GM23248 (cell line): Measurements from ENCODE around the gene PRR12. TPM values are rescaled to one million over a fixed set of nuclear protein-coding genes. Genes with fewer than 3 reads are reported as not detected.

ENCODE experiments used
- DNase-seq: peaks from one replicate; pipeline ENCODE4 v3.0.0-alpha.2; 2015
- H2AFZ ChIP-seq: fragments of 200-600 bp; sonication (generic); 2 replicates; pipeline ENCODE4 v1.6.1; 2016; ENCODE audit warnings: antibody characterized with exemption
- H3F3A ChIP-seq: fragments of 200-600 bp; sonication (generic); 2 replicates; pipeline ENCODE4 v1.6.1; 2016; ENCODE audit warnings: mild to moderate bottlenecking, antibody characterized with exemption, mixed run types; ENCODE audit not compliant: insufficient read depth
- H3K27ac ChIP-seq: fragments of 200-600 bp; sonication (generic); 2 replicates; pipeline ENCODE4 v1.5.1; 2016; ENCODE audit warnings: mild to moderate bottlenecking
- H3K27me3 ChIP-seq: fragments of 200-600 bp; sonication (generic); replicated peaks from 2 replicates; pipeline ENCODE4 v1.6.1; 2016; ENCODE audit warnings: mild to moderate bottlenecking; ENCODE audit not compliant: insufficient read depth
- H3K36me3 ChIP-seq: fragments of 200-600 bp; sonication (generic); 2 replicates; pipeline ENCODE4 v1.6.1; 2016; ENCODE audit warnings: low read depth, mild to moderate bottlenecking
- H3K4me1 ChIP-seq: fragments of 200-600 bp; sonication (generic); 2 replicates; pipeline ENCODE4 v1.6.1; 2016; ENCODE audit warnings: mild to moderate bottlenecking; ENCODE audit not compliant: insufficient read depth
- H3K4me2 ChIP-seq: fragments of 200-600 bp; sonication (generic); one replicate; pipeline ENCODE4 v1.6.1; 2016; ENCODE audit warnings: mild to moderate bottlenecking; ENCODE audit not compliant: unreplicated experiment
- H3K4me3 ChIP-seq: fragments of 200-600 bp; sonication (generic); 2 replicates; pipeline ENCODE4 v1.5.1; 2016; ENCODE audit warnings: mild to moderate bottlenecking
- H3K79me2 ChIP-seq: fragments of 200-600 bp; sonication (generic); 2 replicates; pipeline ENCODE4 v1.6.1; 2016; ENCODE audit warnings: mild to moderate bottlenecking; ENCODE audit not compliant: insufficient read depth
- H3K9ac ChIP-seq: fragments of 200-600 bp; sonication (generic); 2 replicates; pipeline ENCODE4 v1.6.1; 2016; ENCODE audit warnings: mild to moderate bottlenecking
- H3K9me2 ChIP-seq: fragments of 200-600 bp; sonication (generic); 2 replicates; pipeline ENCODE4 v1.6.1; 2016; ENCODE audit warnings: mixed run types, mild to moderate bottlenecking, moderate library complexity; ENCODE audit not compliant: insufficient read depth
- H3K9me3 ChIP-seq: fragments of 200-600 bp; sonication (generic); one replicate; pipeline ENCODE4 v1.6.1; 2017; ENCODE audit warnings: low read depth
- H4K20me1 ChIP-seq: fragments of 200-600 bp; sonication (generic); 2 replicates; pipeline ENCODE4 v1.6.0; 2016; ENCODE audit not compliant: insufficient read depth
- EZH2 ChIP-seq: fragments of 200-600 bp; sonication (generic); IDR thresholded peaks from 2 replicates; pipeline ENCODE4 v1.6.1; 2018; ENCODE audit warnings: antibody characterized with exemption, mild to moderate bottlenecking; ENCODE audit not compliant: insufficient read depth, poor library complexity, severe bottlenecking
- EZH2phosphoT487 ChIP-seq: fragments of 200-600 bp; sonication (generic); IDR thresholded peaks from 2 replicates; pipeline ENCODE4 v1.6.1; 2018; ENCODE audit warnings: antibody characterized with exemption, moderate library complexity, mild to moderate bottlenecking, low read depth; ENCODE audit not compliant: insufficient read depth
- WGBS, 2 experiments: methylation state at CpG; one replicate each; pipeline ENCODE4 v1.1.6; 2015 to 2017; ENCODE audit warnings: low lambda C conversion rate in 2 of 2, low coverage in 1 of 2; ENCODE audit errors: missing lambda C conversion rate in 2 of 2; 5-methylcytosine and 5-hydroxymethylcytosine counted together
- in situ Hi-C: fragments of 300-500 bp; cut with MboI; formaldehyde crosslinking; loops from 2 replicates; pipeline ENCODE4 v1.15.0; 2020
- polyA plus RNA-seq: library from polyadenylated mRNA; unstranded; fragments of >200 nt; fragmentation: Nextera tagmentation; extraction: Ambion mirVana; gene quantifications from 2 replicates; pipeline ENCODE4 v1.2.1, GENCODE V29; 2016
- total RNA-seq: library from RNA; depleted of rRNA; stranded (reverse); fragments of >200 nt; shearing (Covaris generic); gene quantifications from 2 replicates; pipeline ENCODE4 v1.2.3, GENCODE V29; 2014

PRR12 gene
- total and polyA plus RNA-seq, 2 experiments from 2014 or later, result 0.86 to 2.9 TPM

DNA sequence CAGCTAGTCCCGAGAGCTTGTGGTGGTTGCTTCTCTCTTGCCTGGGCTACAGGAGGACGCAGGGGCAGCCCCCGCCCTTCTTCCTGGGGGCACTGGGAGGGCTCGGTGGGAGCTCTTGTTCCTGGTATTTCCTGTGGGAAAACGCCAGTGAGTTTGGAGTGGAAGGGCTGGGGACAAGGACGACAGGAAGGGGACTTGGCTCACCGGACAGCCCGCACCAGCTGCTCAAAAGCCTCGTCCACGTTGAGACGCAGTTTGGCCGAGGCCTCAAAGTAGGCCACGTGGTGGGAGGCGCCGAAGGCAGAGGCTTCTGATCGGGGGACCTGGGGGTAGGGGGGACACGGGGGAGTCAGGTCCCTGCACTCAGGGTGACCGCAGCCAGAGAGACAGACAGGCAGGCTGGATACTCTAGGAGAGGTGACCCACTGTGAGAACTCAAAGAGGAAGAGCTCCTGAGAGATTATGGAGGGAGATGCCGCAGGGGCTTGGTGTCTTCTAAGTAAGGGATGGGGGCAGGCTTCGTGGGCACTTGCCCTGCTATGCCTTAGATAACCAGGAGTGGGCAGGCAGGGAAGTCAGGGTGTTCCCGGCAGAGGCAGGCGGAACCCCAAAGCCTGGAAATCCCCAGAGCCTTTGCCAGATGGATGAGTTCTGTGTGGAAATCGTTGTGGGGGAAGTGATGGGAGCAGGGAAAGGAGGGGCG, 44.7 kb downstream of the PRR12 start:
- no peaks in the 10 kb centered on the region for H3K9me2 ChIP-seq
- peaks cover 24% of the 10 kb centered on the region for H3K79me2 ChIP-seq
- no peak overlapping the region for H3K4me2 ChIP-seq
- peak; percentile 43 for DNase-seq
- in situ Hi-C loops, result no loop called here
- peaks cover 7% of the 10 kb centered on the region; the same call in 1 of the 2 replicates for H3K36me3 ChIP-seq
- TF ChIP-seq EZH2phosphoT487 (no peak), EZH2 (no peak)
- 61 to 68% methylated on average over 15 to 24 of the region's 24 CpGs for WGBS, 2 experiments
- no peaks in the 10 kb centered on the region for H3K9me3 ChIP-seq
- no peaks in the 10 kb centered on the region for H3K27me3 ChIP-seq
- H3K9ac ChIP-seq, result no peak overlapping the region
- peaks cover 4% of the 10 kb centered on the region for H3K4me1 ChIP-seq
- H3K4me3 ChIP-seq, result no peak overlapping the region
- no peak overlapping the region for H2AFZ ChIP-seq
- no peak overlapping the region for H3K27ac ChIP-seq
- no peaks in the 10 kb centered on the region for H4K20me1 ChIP-seq
- peaks cover 24% of the 10 kb centered on the region for H3F3A ChIP-seq

GRCh38 chr19:49636233-49636932, 45.4 kb downstream of the PRR12 start:
- no peaks in the 10 kb centered on the region for H3K9me2 ChIP-seq
- H3K4me1 ChIP-seq, result 0 out of 2 replicates have a peak, but pooled peaks cover 3% of the 10 kb centered on the region
- TF ChIP-seq EZH2phosphoT487, result no peak
- TF ChIP-seq EZH2, result no peak
- no peak overlapping the region for H3K9ac ChIP-seq
- no peak overlapping the region for H3K4me2 ChIP-seq
- no peak overlapping the region for H3K4me3 ChIP-seq
- H3K36me3 ChIP-seq, result peaks cover 7% of the 10 kb centered on the region; the same call in 1 of the 2 replicates
- in situ Hi-C loops, result no loop called here
- DNase-seq, result no peak
- WGBS, 2 experiments, result 85 to 89% methylated on average over 20 to 30 of the region's 30 CpGs
- no peaks in the 10 kb centered on the region for H3K27me3 ChIP-seq
- no peaks in the 10 kb centered on the region for H4K20me1 ChIP-seq
- H3K9me3 ChIP-seq, result no peaks in the 10 kb centered on the region
- peaks cover 24% of the 10 kb centered on the region for H3K79me2 ChIP-seq
- H3F3A ChIP-seq, result peaks cover 25% of the 10 kb centered on the region
- H3K27ac ChIP-seq, result no peak overlapping the region
- H2AFZ ChIP-seq, result no peak overlapping the region

DNA sequence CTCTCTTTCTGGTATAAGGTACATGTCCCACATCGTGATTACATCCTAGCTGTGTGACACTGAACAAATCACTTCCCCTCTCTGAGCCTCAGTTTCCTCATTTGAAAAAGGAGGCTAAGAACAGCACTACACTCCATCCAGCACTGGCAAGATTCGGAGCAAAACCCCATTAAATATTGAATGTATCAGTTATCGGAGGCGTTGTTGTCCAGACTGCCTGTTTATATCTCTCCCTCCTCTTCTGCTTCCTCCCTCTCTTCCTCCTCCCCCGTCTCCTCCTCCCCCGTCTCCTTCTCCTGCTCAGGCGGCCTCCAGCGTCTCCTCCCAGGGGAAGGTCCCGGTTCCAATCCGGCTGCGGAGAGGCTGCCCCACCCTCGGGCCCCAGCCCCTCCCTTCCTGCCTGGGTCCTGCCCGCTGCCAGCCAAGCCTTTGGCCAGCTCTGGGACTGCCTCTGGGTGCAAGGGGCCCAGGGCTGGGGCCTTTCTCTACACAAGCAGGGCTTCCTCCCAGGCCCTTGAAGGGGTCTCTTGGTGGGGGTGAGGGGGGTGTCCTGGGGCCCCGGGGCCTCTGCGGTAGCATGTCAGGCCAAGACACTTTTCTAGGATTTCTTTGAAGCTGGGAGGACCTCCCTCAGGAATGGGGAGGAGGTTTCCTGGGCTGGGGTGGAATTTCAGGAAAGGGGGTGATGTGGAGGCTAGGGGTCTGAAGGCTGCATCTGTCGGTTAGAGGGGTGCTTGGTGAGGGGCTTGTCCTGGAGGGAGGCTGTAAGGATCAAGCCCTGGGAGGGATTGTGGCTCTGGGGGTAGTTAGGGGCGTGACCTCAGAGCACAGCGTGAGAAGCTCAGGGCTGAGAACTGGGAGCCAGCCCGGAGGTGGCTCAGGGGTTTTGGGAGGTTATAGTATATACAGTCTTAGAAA, 47.1 kb downstream of the PRR12 start:
- Histone ChIP-seq H2AFZ (peak overlapping the region; percentile 14; the same call in 1 of the 2 replicates), H4K20me1 (no peaks in the 10 kb centered on the region), H3K36me3 (peaks cover 7% of the 10 kb centered on the region; the same call in 1 of the 2 replicates), H3K27ac (peak overlapping the region; percentile 88), H3K9me3 (no peaks in the 10 kb centered on the region), H3K9me2 (no peaks in the 10 kb centered on the region), H3K4me2 (peak overlapping the region; percentile 97), H3K27me3 (no peaks in the 10 kb centered on the region), H3K9ac (peak overlapping the region; percentile 95), H3F3A (peaks cover 19% of the 10 kb centered on the region), H3K4me3 (peak overlapping the region; percentile 95), H3K4me1 (peaks cover 5% of the 10 kb centered on the region), H3K79me2 (peaks cover 34% of the 10 kb centered on the region)
- TF ChIP-seq EZH2phosphoT487, result no peak
- no peak for TF ChIP-seq EZH2
- 3 to 4% methylated on average over 17 to 19 of the region's 19 CpGs for WGBS, 2 experiments
- in situ Hi-C loops, result no loop called here
- peak; percentile 88 for DNase-seq

- WGBS, 2 experiments, result 4 to 5% methylated on average over 13 to 22 of the region's 31 CpGs
- Histone ChIP-seq H3K9me3 (no peaks in the 10 kb centered on the region), H3K4me1 (peaks cover 14% of the 10 kb centered on the region), H4K20me1 (no peaks in the 10 kb centered on the region), H3K27ac (peak overlapping the region; percentile 88), H2AFZ (no peak overlapping the region), H3K4me2 (peak overlapping the region; percentile 97), H3K9ac (peak overlapping the region; percentile 95), H3K27me3 (no peaks in the 10 kb centered on the region), H3F3A (peaks cover 9% of the 10 kb centered on the region), H3K9me2 (no peaks in the 10 kb centered on the region), H3K36me3 (peaks cover 7% of the 10 kb centered on the region; the same call in 1 of the 2 replicates), H3K79me2 (peaks cover 49% of the 10 kb centered on the region), H3K4me3 (peak overlapping the region; percentile 95)
- DNase-seq, result peak; percentile 54
- in situ Hi-C loops, result no loop called here
- TF ChIP-seq EZH2phosphoT487, result no peak
- TF ChIP-seq EZH2, result no peak
These were observed 48.6 kb downstream of the PRR12 start for GRCh38 chr19:49639401-49640112.
